Uterus (tissue), 4 donors: Measurements from ENCODE around the gene NAT9. TPM values are rescaled to one million over a fixed set of nuclear protein-coding genes. Genes with fewer than 3 reads are reported as not detected.

Experiments
- DNase-seq, 2 donors: peaks; one replicate each; pipeline ENCODE4 v3.0.0-alpha.2; 2019 to 2020
- H3K27ac ChIP-seq, 2 donors: fragments of 200-600 bp; sonication (generic); 1 replicate in 1 of 2; 2 replicates in 1 of 2; pipeline ENCODE4 v1.5.1; 2016 to 2018
- H3K27me3 ChIP-seq, 2 donors: fragments of 200-600 bp; sonication (generic); one replicate each; pipeline ENCODE4 v1.5.1; 2018 to 2019; ENCODE audit warnings: control low read depth in 1 of 2
- H3K36me3 ChIP-seq, 2 donors: fragments of 200-600 bp; sonication (generic); one replicate each; pipeline ENCODE4 v1.5.1; 2019; ENCODE audit warnings: control low read depth in 1 of 2
- H3K4me1 ChIP-seq, 2 donors: fragments of 200-600 bp; sonication (generic); one replicate each; pipeline ENCODE4 v1.5.1; 2018 to 2019; ENCODE audit warnings: control low read depth in 1 of 2
- H3K4me3 ChIP-seq, 2 donors: fragments of 200-600 bp; sonication (generic); 1 replicate in 1 of 2; 2 replicates in 1 of 2; pipeline ENCODE4 v1.5.1; 2018 to 2019; ENCODE audit warnings: mild to moderate bottlenecking in 1 of 2
- H3K9me3 ChIP-seq, 2 donors: fragments of 200-600 bp; sonication (generic); one replicate each; pipeline ENCODE4 v1.5.1; 2019; ENCODE audit warnings: control low read depth in 1 of 2
- POLR2A ChIP-seq, 2 donors: fragments of 450-650 bp; IDR thresholded peaks; one replicate each; pipeline ENCODE4 v1.6.1; 2016; ENCODE audit warnings: antibody characterized with exemption in 2 of 2, mild to moderate bottlenecking in 1 of 2, moderate library complexity in 1 of 2
- intact Hi-C: fragments of 100-400 bp; cut with DNase I; formaldehyde crosslinking; loops from one replicate; pipeline ENCODE4 v1.15.1; 2023; ENCODE audit warnings: low total_unique reads
- total RNA-seq, 4 donors: library from RNA; depleted of rRNA in 3 of 4; stranded (reverse); fragments of >200 nt in 3 of 4; gene quantifications; one replicate each; pipeline versions ENCODE4 v1.1.0 to v1.2.4, GENCODE V29; 2014 to 2023
- TF ChIP-seq, protein P1 (sequence below), 4 experiments: fragments of 200-600 bp in 2 of 4; fragments of 450-650 bp in 2 of 4; sonication (generic) in 2 of 4; IDR thresholded peaks; one replicate each; pipeline ENCODE4 v1.5.1; 2016 to 2019; ENCODE audit warnings: antibody characterized with exemption in 4 of 4, mild to moderate bottlenecking in 2 of 4, moderate library complexity in 1 of 4
- donor health status: DM: yes; HTN: yes; CAD: no.

NAT9 gene
- total RNA-seq, 4 donors from 2014 or later: 5.4 to 53.3 (median 33.9) TPM

DNA sequence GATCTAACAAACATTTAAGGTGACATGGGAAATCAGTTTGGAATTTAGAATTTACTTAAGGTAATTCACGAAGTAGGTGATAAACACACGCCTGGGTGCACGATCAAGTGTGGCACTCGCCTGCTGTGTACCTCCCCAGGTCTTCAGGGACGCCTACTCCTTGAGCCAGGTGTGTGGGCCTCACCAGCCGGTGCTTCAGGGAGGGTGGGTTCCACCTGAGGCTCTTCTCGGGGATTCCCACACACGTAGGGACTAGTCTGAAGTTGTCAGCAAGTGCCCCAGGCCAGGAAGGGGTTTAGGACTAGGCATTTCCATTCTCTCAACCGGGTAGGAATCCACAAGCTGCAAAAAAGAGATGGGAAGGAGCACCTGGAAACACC, 9.8 kb upstream of the NAT9 start:
- H3K36me3 ChIP-seq: no peaks in the 10 kb centered on the region
- intact Hi-C loops: no loop called here

DNA sequence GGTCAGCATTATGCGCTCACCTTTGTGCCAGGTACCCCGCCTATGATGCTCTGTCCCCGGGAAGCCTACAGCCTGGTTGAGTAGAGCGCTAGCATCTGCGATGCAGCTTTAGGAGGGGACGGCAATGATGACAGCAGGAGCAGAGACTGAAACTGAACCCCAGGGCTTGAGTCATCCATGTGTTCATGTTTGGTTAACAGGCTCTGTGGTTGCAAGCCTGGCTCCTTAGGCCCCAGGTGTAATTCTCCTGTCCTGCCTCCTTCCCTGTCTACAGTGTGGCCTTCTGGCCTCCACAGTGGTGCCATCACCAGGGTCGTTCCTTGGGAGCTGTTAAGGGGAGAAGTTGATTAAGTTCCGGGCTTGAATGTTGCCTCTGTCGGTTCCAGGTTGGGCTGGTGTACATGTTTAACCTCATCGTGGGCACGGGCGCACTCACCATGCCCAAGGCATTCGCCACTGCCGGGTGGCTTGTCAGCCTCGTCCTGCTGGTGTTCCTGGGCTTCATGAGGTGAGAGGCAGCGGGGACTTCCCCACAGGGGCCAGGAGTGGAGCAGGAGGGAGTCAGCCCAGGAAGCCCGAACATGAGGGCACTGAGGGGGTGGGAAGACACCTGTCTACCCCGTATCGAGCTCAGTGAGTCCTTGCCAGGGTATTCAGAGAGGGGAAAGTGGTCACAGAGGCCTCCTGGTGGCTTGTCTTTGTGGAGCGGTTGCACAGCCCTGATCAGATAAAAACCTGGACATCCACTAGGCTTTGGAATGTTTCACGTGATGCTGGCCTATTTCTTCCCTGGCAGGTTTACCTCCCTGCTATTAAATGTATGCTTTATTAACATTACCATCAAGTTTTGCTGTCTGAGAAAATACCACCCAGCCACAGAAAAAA, 9.2 kb upstream of the NAT9 start:
- H3K36me3 ChIP-seq: no peaks in the 10 kb centered on the region
- TF ChIP-seq, protein P1, sequence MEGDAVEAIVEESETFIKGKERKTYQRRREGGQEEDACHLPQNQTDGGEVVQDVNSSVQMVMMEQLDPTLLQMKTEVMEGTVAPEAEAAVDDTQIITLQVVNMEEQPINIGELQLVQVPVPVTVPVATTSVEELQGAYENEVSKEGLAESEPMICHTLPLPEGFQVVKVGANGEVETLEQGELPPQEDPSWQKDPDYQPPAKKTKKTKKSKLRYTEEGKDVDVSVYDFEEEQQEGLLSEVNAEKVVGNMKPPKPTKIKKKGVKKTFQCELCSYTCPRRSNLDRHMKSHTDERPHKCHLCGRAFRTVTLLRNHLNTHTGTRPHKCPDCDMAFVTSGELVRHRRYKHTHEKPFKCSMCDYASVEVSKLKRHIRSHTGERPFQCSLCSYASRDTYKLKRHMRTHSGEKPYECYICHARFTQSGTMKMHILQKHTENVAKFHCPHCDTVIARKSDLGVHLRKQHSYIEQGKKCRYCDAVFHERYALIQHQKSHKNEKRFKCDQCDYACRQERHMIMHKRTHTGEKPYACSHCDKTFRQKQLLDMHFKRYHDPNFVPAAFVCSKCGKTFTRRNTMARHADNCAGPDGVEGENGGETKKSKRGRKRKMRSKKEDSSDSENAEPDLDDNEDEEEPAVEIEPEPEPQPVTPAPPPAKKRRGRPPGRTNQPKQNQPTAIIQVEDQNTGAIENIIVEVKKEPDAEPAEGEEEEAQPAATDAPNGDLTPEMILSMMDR (IDR thresholded peaks at IDR 0.05): no peak
- TF ChIP-seq POLR2A (IDR thresholded peaks at IDR 0.05): no peak
- intact Hi-C loops: no loop called here
- no peaks in the 10 kb centered on the region for H3K27me3 ChIP-seq
- no peak for DNase-seq
- no peaks in the 10 kb centered on the region for H3K4me1 ChIP-seq
- H3K27ac ChIP-seq: no peak overlapping the region
- H3K4me3 ChIP-seq: no peak overlapping the region
- H3K9me3 ChIP-seq: no peaks in the 10 kb centered on the region

More for the DNA sequence above, 9.8 kb upstream of the NAT9 start:
- Histone ChIP-seq H3K4me3 (no peak overlapping the region), H3K4me1 (no peaks in the 10 kb centered on the region), H3K9me3 (no peaks in the 10 kb centered on the region), H3K27ac (no peak overlapping the region), H3K27me3 (no peaks in the 10 kb centered on the region)
- no peak for DNase-seq
- TF ChIP-seq POLR2A (IDR thresholded peaks at IDR 0.05): no peak
- TF ChIP-seq, protein P1 (IDR thresholded peaks at IDR 0.05): no peak

DNA sequence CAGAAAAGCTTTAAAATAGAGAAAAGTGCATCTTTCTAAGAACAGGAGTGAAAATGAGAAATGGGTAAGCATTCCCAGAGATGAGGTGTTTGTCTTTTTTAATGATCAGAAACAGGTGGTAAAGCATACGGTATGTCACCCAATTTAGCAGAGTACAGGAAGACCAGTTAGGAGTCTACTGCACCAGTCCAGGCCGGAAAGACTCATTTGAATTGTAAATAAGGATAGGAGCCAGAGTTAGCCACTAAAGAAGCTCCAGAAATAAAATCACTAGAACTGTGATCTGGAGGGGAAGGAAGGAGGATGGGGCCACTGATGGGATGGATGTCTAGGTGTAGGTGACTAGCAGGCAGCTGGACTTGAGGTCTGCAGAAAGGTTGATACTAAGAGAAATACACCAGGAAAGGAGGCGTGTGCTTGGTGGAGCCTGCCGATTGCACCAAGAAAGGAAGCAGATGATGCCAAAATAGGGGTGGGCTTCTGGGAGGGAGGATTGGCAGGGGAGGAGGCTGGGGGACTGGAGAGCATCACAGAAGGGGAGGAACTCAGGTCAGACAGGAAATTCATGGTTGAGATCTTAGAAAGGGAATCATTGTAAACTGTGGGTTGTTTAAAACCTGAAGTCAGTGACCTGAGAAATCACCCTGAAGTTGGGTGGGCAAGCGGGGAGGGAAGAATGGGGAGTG, 8.1 kb upstream of the NAT9 start:
- intact Hi-C loops: no loop called here
- Histone ChIP-seq H3K4me3 (no peak overlapping the region), H3K9me3 (no peaks in the 10 kb centered on the region), H3K4me1 (no peaks in the 10 kb centered on the region), H3K27me3 (no peaks in the 10 kb centered on the region), H3K36me3 (no peaks in the 10 kb centered on the region), H3K27ac (no peak overlapping the region)
- TF ChIP-seq, protein P1 (IDR thresholded peaks at IDR 0.05): no peak
- no peak for TF ChIP-seq POLR2A (IDR thresholded peaks at IDR 0.05)
- DNase-seq: no peak

DNA sequence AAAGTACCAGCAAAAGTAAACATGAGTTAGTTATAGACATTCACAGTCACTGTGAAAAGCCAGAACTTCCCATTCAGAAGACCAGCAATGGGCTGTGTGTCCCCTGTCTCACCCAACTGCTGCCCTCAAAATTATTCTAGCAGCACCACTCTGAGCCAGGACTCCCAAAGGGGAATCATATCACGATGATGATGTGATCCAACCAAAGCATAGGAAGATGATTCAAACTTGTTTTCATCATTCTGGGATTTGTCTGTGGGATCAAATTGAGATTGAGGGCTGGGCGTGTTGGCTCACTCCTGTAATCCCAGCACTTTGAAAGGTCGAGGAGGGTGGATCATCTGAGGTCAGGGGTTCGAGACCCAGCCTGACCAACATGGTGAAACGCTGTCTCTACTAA, 6.4 kb upstream of the NAT9 start:
- TF ChIP-seq POLR2A (IDR thresholded peaks at IDR 0.05): no peak
- TF ChIP-seq, protein P1 (IDR thresholded peaks at IDR 0.05): no peak
- intact Hi-C loops: no loop called here
- no peaks in the 10 kb centered on the region for H3K36me3 ChIP-seq

More for the DNA sequence above, 6.4 kb upstream of the NAT9 start:
- H3K27me3 ChIP-seq: no peaks in the 10 kb centered on the region
- H3K27ac ChIP-seq: no peak overlapping the region
- no peak overlapping the region for H3K4me3 ChIP-seq
- DNase-seq: no peak
- H3K9me3 ChIP-seq: no peaks in the 10 kb centered on the region
- no peaks in the 10 kb centered on the region for H3K4me1 ChIP-seq
